Uterus (tissue), 2 donors: Measurements from ENCODE around the gene FBXO46.

Experiments
- CTCF ChIP-seq, 4 experiments: fragments of 200-600 bp in 2 of 4; fragments of 450-650 bp in 2 of 4; sonication (generic) in 2 of 4; IDR thresholded peaks; one replicate each; pipeline ENCODE4 v1.5.1; 2016 to 2019; ENCODE audit warnings: antibody characterized with exemption in 4 of 4, mild to moderate bottlenecking in 2 of 4, moderate library complexity in 1 of 4
- POLR2A ChIP-seq, 2 donors: fragments of 450-650 bp; IDR thresholded peaks; one replicate each; pipeline ENCODE4 v1.6.1; 2016; ENCODE audit warnings: antibody characterized with exemption in 2 of 2, mild to moderate bottlenecking in 1 of 2, moderate library complexity in 1 of 2

- TF ChIP-seq POLR2A (IDR thresholded peaks at IDR 0.05) (no peak), CTCF (IDR thresholded peaks at IDR 0.05) (no peak)
Measured at GRCh38 chr19:45771311-45771933, 40.7 kb upstream of the FBXO46 start.
